GM21447 (cell line): ENCODE results near the gene DDX47.
"Not testable (repeated sequence)": the region's sequence is repeated elsewhere in the genome, so short reads cannot be mapped to it uniquely, and the experiment has no call there.

Experiments
- ATAC-seq: cut with Tn5 transposase; IDR thresholded peaks from one replicate; pipeline ENCODE4 v1.9.1; 2021; ENCODE audit not compliant: unreplicated experiment

The DDX47 gene

GRCh38 chr12:12871587-12872138, 58.5 kb downstream of the DDX47 start:
- no peak for ATAC-seq

GRCh38 chr12:12872139-12872933, 59.2 kb downstream of the DDX47 start:
- ATAC-seq = no peak

- no peak for ATAC-seq
Observed at GRCh38 chr12:12872934-12873275, 59.8 kb downstream of the DDX47 start.

- ATAC-seq = no peak
Observed at GRCh38 chr12:12874029-12874428, 60.9 kb downstream of the DDX47 start.

DNA sequence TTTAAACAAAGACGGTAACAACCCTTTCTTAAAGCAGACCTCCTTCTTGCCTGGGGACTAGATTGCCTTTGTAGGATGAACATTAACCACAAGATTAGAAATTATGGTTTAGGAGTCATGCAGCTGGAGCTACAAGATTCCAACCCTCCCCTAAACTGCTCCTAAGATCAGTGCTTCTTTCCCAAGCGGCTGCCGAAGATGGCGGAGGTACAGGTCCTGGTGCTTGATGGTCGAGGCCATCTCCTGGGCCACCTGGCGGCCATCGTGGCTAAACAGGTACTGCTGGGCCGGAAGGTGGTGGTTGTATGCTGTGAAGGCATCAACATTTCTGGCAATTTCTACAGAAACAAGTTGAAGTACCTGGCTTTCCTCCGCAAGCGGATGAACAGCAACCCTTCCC, 62.2 kb downstream of the DDX47 start:
- not testable (repeated sequence) for ATAC-seq

DNA sequence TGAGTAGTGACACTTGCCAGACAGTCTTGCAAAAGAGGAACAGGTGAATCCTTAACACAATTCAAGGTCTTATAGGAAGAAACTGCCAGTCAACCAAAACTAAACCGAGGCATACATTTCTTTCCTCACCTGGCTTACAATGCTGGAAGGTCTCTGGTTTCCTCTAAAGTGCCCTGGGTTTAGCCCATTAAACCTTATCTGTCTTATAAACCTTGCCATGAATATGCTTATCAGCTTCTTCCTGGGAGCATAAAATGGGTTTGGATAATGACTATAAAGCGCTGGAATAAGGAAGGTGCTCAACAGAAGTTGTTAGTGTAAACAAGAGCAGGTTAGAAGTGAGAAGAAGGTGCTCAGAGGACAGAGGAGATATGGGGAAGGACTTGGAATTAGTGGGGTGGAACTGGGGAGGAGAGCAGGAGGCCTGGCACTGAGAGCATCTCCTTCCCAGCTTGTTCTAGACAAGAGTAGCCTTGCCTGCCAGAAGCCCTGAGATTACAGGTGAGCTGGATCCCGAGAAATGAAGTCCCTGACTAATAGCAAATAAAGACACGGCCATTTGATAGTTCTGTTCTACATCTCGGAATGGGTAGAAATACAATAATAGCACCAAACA, 64.1 kb downstream of the DDX47 start:
- no peak for ATAC-seq

DNA sequence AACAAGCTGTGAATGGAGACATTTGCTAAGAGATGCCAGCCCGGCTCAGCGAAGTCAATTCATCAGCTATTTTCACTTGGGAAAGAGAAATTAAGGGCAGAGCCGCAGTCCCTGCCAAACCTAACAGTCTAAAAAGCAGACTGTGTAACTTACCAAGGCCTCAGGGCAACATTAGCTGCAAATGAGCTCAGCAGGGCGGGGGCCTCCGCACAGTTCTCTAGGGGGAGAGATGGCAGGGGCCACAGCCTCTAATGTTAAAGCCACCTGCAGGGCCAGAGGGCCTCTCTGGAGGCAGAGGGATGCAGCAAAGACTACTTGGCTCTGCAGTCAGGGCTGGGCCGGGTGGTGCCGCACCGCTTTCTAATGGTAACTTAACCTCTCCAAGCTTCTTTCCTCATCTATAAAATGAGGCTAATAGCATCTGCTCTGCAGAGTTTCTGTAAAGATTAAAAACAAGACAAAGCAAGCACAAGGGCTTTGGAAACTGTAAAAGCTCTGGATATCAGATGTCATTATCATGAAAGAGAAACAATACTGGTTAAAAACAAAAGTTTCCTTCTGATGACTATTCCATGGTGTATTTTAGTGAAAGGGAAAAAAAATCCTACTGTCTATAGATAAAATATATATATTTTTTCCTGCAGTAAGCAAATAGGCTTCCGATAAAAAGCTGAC, 64.8 kb downstream of the DDX47 start:
- no peak for ATAC-seq
